ENCODE results near the gene NRF1. TPM values are rescaled to one million over a fixed set of nuclear protein-coding genes. Genes with fewer than 3 reads are reported as not detected.

The NRF1 gene
- total RNA-seq, 1 experiment from 2014 or later, result 23.2 TPM

GRCh38 chr7:129644634-129645230 is 33.2 kb downstream of the NRF1 start:
- Histone ChIP-seq H3K9me2 (ENCODE audit: insufficient read depth) (no peaks in the 10 kb centered on the region), H4K20me1 (ENCODE audit: insufficient read depth) (no peaks in the 10 kb centered on the region), H3F3A (ENCODE audit: insufficient read depth, low read depth) (peaks cover 25% of the 10 kb centered on the region; the same call in 1 of the 2 replicates), H3K27ac (no peak overlapping the region), H3K79me2 (ENCODE audit: low read depth) (peaks cover 20% of the 10 kb centered on the region), H3K36me3 (ENCODE audit: low read depth) (no peaks in the 10 kb centered on the region; the same call in 1 of the 2 replicates), H3K9me3 (ENCODE audit: insufficient read depth, low read depth) (no peaks in the 10 kb centered on the region), H3K4me3 (no peak overlapping the region), H3K4me1 (replicated peaks; ENCODE audit: insufficient read depth) (peaks cover 23% of the 10 kb centered on the region), H3K4me2 (no peak overlapping the region), H2AFZ (no peak overlapping the region), H3K27me3 (ENCODE audit: insufficient read depth, low read depth) (no peaks in the 10 kb centered on the region)
- CTCF ChIA-PET, result interaction anchor here (0.6 to 1.0 kb wide), 6 partner anchors 173 to 426 kb away, joined by 3 to 12 read pairs (median 4); partner anchors contain the start of gene AHCYL2
- intact Hi-C loops (cut with micrococcal nuclease; ENCODE audit: unreplicated experiment), result loop anchor here (1.0 kb wide), 2 partner anchors 277 to 426 kb away; no protein-coding TSS in a partner anchor
- TF ChIP-seq CTCF (conservative IDR thresholded peaks at IDR 0.05), result peak; percentile 76
- no peak for TF ChIP-seq EZH2 (IDR thresholded peaks at IDR 0.05; ENCODE audit: low read depth)
- BruUV-seq (replicated peaks), result no TSS peak
- DNase-seq, result peak in 1 of 2 experiments; percentile 49
- POLR2A ChIA-PET (ENCODE audit: unreplicated experiment), result no interaction called here

- CTCF ChIA-PET, result interaction anchor here (0.6 to 1.0 kb wide), 3 partner anchors 11 to 31 kb away, joined by 3 to 10 read pairs (median 7); no protein-coding TSS in a partner anchor
- BruUV-seq (replicated peaks), result no TSS peak
- no peaks in the 10 kb centered on the region for H3K9me2 ChIP-seq (ENCODE audit: insufficient read depth)
- peaks cover 25% of the 10 kb centered on the region; the same call in 1 of the 2 replicates for H3F3A ChIP-seq (ENCODE audit: insufficient read depth, low read depth)
- H3K79me2 ChIP-seq (ENCODE audit: low read depth), result peaks cover 38% of the 10 kb centered on the region
- no peak overlapping the region for H3K4me2 ChIP-seq
- DNase-seq, result peak in 1 of 2 experiments; percentile 11
- intact Hi-C loops (cut with micrococcal nuclease; ENCODE audit: unreplicated experiment), result no loop called here
- no peaks in the 10 kb centered on the region for H3K9me3 ChIP-seq (ENCODE audit: insufficient read depth, low read depth)
- no peak overlapping the region for H3K4me3 ChIP-seq
- TF ChIP-seq EZH2 (IDR thresholded peaks at IDR 0.05; ENCODE audit: low read depth) (no peak), CTCF (conservative IDR thresholded peaks at IDR 0.05) (no peak)
- no peak overlapping the region for H3K27ac ChIP-seq
- no peaks in the 10 kb centered on the region for H3K27me3 ChIP-seq (ENCODE audit: insufficient read depth, low read depth)
- H3K4me1 ChIP-seq (replicated peaks; ENCODE audit: insufficient read depth), result peaks cover 36% of the 10 kb centered on the region
- H2AFZ ChIP-seq, result no peak overlapping the region
- H4K20me1 ChIP-seq (ENCODE audit: insufficient read depth), result no peaks in the 10 kb centered on the region
- no peaks in the 10 kb centered on the region; the same call in 1 of the 2 replicates for H3K36me3 ChIP-seq (ENCODE audit: low read depth)
- POLR2A ChIA-PET (ENCODE audit: unreplicated experiment), result interaction anchor here (0.5 to 0.6 kb wide), 2 partner anchors 351 to 406 kb away, joined by 3 to 4 read pairs; no protein-coding TSS in a partner anchor
These were observed 35.0 kb downstream of the NRF1 start for GRCh38 chr7:129646369-129647021.

- Histone ChIP-seq H3K79me2 (ENCODE audit: low read depth) (peaks cover 42% of the 10 kb centered on the region), H3K36me3 (ENCODE audit: low read depth) (no peaks in the 10 kb centered on the region; the same call in 1 of the 2 replicates), H3K4me1 (replicated peaks; ENCODE audit: insufficient read depth) (peaks cover 36% of the 10 kb centered on the region), H2AFZ (no peak overlapping the region), H3K4me2 (peak overlapping the region; percentile 43), H3K27ac (0 out of 2 replicates have a peak overlapping the region, but pooled peaks have one; percentile 60), H3K9me2 (ENCODE audit: insufficient read depth) (no peaks in the 10 kb centered on the region), H4K20me1 (ENCODE audit: insufficient read depth) (no peaks in the 10 kb centered on the region), H3K9me3 (ENCODE audit: insufficient read depth, low read depth) (no peaks in the 10 kb centered on the region), H3K4me3 (no peak overlapping the region), H3K27me3 (ENCODE audit: insufficient read depth, low read depth) (no peaks in the 10 kb centered on the region), H3F3A (ENCODE audit: insufficient read depth, low read depth) (peaks cover 25% of the 10 kb centered on the region; the same call in 1 of the 2 replicates)
- DNase-seq, result no peak
- TF ChIP-seq EZH2 (IDR thresholded peaks at IDR 0.05; ENCODE audit: low read depth) (no peak), CTCF (conservative IDR thresholded peaks at IDR 0.05) (no peak)
- CTCF ChIA-PET, result no interaction called here
- intact Hi-C loops (cut with micrococcal nuclease; ENCODE audit: unreplicated experiment), result no loop called here
- POLR2A ChIA-PET (ENCODE audit: unreplicated experiment), result no interaction called here
- BruUV-seq (replicated peaks), result no TSS peak
These were observed 37.7 kb downstream of the NRF1 start for GRCh38 chr7:129649128-129649690.

Measured in PC-9 (cell line).